Gastroesophageal sphincter (tissue), 3 donors: ENCODE measurements around the gene TSPAN11.

ENCODE experiments used
- POLR2AphosphoS5 ChIP-seq: sonication (generic); formaldehyde crosslinking; IDR thresholded peaks from one replicate; pipeline ENCODE4 v1.6.1; 2017; ENCODE audit warnings: antibody characterized with exemption
- TF ChIP-seq, protein P1 (sequence below), 4 experiments: fragments of 200-600 bp in 2 of 4; fragments of 450-650 bp in 2 of 4; sonication (generic) in 1 of 4; IDR thresholded peaks; one replicate each; pipeline ENCODE4 v1.5.1; 2017 to 2019; ENCODE audit warnings: antibody characterized with exemption in 4 of 4, mild to moderate bottlenecking in 2 of 4, moderate library complexity in 2 of 4

DNA sequence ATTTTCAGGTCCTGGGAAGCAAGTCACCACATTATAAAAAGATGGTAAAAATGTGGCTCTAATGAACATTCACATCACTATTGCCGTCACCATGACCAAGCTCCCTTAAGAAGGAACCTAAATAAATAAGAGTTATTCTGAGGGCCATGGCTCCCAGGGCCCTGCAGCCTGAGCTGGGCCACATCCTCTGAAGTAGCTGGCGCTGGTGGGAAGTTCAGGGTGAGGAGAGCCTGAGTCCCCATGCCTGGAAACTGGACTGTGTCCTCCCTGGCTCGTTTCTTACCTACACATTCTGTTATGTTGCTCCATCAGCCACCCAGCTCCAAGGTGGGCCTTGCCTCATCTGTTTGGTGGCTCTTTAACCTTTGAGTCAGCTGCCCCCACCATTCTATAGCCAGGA is 42.5 kb downstream of the TSPAN11 start:
- TF ChIP-seq, protein P1, sequence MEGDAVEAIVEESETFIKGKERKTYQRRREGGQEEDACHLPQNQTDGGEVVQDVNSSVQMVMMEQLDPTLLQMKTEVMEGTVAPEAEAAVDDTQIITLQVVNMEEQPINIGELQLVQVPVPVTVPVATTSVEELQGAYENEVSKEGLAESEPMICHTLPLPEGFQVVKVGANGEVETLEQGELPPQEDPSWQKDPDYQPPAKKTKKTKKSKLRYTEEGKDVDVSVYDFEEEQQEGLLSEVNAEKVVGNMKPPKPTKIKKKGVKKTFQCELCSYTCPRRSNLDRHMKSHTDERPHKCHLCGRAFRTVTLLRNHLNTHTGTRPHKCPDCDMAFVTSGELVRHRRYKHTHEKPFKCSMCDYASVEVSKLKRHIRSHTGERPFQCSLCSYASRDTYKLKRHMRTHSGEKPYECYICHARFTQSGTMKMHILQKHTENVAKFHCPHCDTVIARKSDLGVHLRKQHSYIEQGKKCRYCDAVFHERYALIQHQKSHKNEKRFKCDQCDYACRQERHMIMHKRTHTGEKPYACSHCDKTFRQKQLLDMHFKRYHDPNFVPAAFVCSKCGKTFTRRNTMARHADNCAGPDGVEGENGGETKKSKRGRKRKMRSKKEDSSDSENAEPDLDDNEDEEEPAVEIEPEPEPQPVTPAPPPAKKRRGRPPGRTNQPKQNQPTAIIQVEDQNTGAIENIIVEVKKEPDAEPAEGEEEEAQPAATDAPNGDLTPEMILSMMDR (IDR thresholded peaks at IDR 0.05), result no peak
- TF ChIP-seq POLR2AphosphoS5, result no peak
